Ectodermal cell (in vitro differentiated cells): ENCODE data around the gene TENT4B.

ENCODE experiments used
- H3K27ac ChIP-seq: 2 replicates; pipeline ENCODE4 v1.7.0; 2013; ENCODE audit warnings: mild to moderate bottlenecking, low read depth, low read length; ENCODE audit not compliant: insufficient read depth, poor library complexity, severe bottlenecking
- H3K27me3 ChIP-seq: 2 replicates; pipeline ENCODE4 v1.7.0; 2013; ENCODE audit warnings: mild to moderate bottlenecking, low read length; ENCODE audit not compliant: insufficient read depth, control insufficient read depth, poor library complexity, severe bottlenecking
- H3K36me3 ChIP-seq: one replicate; pipeline ENCODE4 v1.7.0; 2013; ENCODE audit warnings: low read length; ENCODE audit not compliant: control insufficient read depth, insufficient read depth
- H3K4me1 ChIP-seq: one replicate; pipeline ENCODE4 v1.7.0; 2013; ENCODE audit warnings: low read length; ENCODE audit not compliant: control insufficient read depth, insufficient read depth
- H3K4me3 ChIP-seq: 2 replicates; pipeline ENCODE4 v1.7.0; 2013; ENCODE audit warnings: low read depth, low read length, control low read depth; ENCODE audit not compliant: insufficient read depth
- H3K9me3 ChIP-seq: 2 replicates; pipeline ENCODE4 v1.7.0; 2013; ENCODE audit warnings: mild to moderate bottlenecking, low read length, moderate library complexity; ENCODE audit not compliant: control insufficient read depth
- WGBS, 2 experiments: methylation state at CpG; one replicate each; pipeline ENCODE4 v1.1.7; 2013; ENCODE audit warnings: missing lambda C conversion rate in 2 of 2; 5-methylcytosine and 5-hydroxymethylcytosine counted together

Gene TENT4B

DNA sequence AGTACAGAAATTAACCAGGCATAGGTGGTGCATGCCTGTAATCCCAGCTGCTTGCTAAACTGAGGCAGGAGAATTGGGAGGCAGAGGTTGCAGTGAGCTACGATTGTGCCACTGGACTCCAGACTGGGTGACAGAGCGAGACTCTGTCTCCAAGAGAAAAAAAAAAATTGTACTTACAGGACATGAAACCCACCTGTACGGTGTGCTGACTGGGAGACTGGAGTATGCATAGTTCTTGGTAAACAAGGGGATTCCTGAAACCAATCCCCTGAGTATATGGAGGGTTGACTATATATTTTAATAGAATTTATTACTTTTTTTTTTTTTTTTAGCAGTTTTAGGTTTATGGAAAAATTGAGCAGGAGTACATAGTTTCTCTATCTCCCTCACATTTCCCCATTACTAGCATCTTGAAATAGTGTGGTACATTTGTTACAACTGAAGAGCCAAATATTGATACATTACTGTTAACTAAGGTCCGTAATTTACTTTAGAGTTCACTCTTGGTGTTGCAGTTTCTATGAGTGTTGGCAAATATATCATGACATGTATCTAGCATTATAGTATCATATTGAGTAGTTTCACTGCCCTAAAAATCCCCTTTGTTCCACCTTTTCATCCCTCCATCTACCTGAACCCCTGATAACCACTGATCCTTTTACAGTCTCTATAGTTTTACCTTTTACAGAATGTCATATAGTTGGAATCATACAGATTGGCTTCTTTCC lies 19.3 kb downstream of the TENT4B start:
- Histone ChIP-seq H3K27me3 (no peaks in the 10 kb centered on the region), H3K36me3 (no peaks in the 10 kb centered on the region), H3K27ac (no peak overlapping the region), H3K9me3 (no peaks in the 10 kb centered on the region), H3K4me1 (no peaks in the 10 kb centered on the region), H3K4me3 (no peak overlapping the region)
- 41 to 63% methylated on average over 2 to 3 of the region's 4 CpGs for WGBS, 2 experiments

- Histone ChIP-seq H3K9me3 (no peaks in the 10 kb centered on the region), H3K27me3 (no peaks in the 10 kb centered on the region), H3K27ac (no peak overlapping the region), H3K4me1 (no peaks in the 10 kb centered on the region), H3K4me3 (no peak overlapping the region), H3K36me3 (no peaks in the 10 kb centered on the region)
- WGBS, 2 experiments, result 96 to 97% methylated on average over 5 of the region's 5 CpGs
These were observed 20.2 kb downstream of the TENT4B start for GRCh38 chr16:50173316-50173715.

DNA sequence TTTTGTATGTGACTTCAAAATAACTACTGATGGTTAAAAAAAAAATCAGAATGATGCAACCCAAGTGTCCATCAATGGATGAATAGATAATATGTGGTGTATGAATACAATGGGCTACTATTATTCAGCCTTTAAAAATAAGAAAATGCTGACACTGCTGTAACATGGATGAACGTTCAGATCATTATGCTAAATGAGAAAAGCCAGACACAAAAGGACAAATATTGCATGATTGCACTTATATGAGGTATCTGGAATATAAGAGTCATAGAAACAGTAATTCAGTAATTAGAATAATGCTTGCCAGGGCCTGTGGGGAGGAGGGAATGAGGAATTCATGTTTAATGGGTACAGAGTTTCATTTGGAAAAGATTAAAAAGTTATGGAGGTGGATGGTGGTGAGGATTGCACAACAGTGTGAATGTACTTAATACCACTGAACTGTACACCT lies 25.4 kb downstream of the TENT4B start:
- Histone ChIP-seq H3K36me3 (no peaks in the 10 kb centered on the region), H3K27ac (no peak overlapping the region), H3K9me3 (no peaks in the 10 kb centered on the region), H3K4me1 (no peaks in the 10 kb centered on the region), H3K4me3 (no peak overlapping the region), H3K27me3 (no peaks in the 10 kb centered on the region)
- WGBS, 2 experiments, result 92 to 97% methylated on average over 1 of the region's 1 CpG

- no peaks in the 10 kb centered on the region for H3K36me3 ChIP-seq
- no peaks in the 10 kb centered on the region for H3K9me3 ChIP-seq
- no peak overlapping the region for H3K27ac ChIP-seq
- no peaks in the 10 kb centered on the region for H3K27me3 ChIP-seq
- no peak overlapping the region for H3K4me3 ChIP-seq
- no peaks in the 10 kb centered on the region for H3K4me1 ChIP-seq
These were observed 29.3 kb downstream of the TENT4B start for GRCh38 chr16:50182441-50182840.

- Histone ChIP-seq H3K27ac (no peak overlapping the region), H3K4me1 (no peaks in the 10 kb centered on the region), H3K4me3 (no peak overlapping the region), H3K36me3 (no peaks in the 10 kb centered on the region), H3K9me3 (no peaks in the 10 kb centered on the region), H3K27me3 (no peaks in the 10 kb centered on the region)
- 69% methylated on average over 4 of the region's 4 CpGs for WGBS, 2 experiments
These were observed 30.2 kb downstream of the TENT4B start for GRCh38 chr16:50183316-50183715.

- WGBS, 2 experiments, result 93 to 96% methylated on average over 3 of the region's 3 CpGs
- no peaks in the 10 kb centered on the region for H3K4me1 ChIP-seq
- H3K4me3 ChIP-seq, result no peak overlapping the region
- H3K9me3 ChIP-seq, result no peaks in the 10 kb centered on the region
- H3K36me3 ChIP-seq, result no peaks in the 10 kb centered on the region
- H3K27ac ChIP-seq, result no peak overlapping the region
- H3K27me3 ChIP-seq, result no peaks in the 10 kb centered on the region
These were observed 31.9 kb downstream of the TENT4B start for GRCh38 chr16:50185005-50185505.

DNA sequence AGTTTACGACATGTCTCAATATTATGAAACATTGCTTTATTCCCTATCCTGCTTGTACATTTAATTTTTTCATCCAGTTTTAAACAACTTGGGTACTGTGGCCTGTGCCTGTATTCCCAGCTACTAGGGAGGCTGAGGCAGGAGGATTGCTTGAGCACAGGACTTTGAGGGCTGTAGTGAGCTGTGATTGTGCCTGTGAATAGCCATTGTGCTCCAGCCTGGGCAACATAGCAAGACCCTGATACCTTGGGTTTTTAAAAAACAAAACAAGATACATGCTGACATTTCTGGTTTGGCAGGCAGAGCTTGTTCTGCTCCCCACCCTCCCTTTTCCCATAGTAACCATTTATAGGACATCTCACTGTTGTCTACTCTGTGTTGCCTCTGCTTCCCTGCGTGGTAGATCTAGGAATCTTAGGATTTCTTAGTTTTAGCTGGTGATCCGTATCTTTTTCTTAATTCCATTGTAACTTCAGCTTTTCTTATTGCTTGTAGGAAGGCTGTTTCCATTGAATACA lies 35.6 kb downstream of the TENT4B start:
- Histone ChIP-seq H3K9me3 (no peaks in the 10 kb centered on the region), H3K27me3 (no peaks in the 10 kb centered on the region), H3K36me3 (no peaks in the 10 kb centered on the region), H3K4me1 (no peaks in the 10 kb centered on the region), H3K27ac (no peak overlapping the region), H3K4me3 (no peak overlapping the region)
- WGBS, 2 experiments, result 59 to 90% methylated on average over 1 to 3 of the region's 3 CpGs

GRCh38 chr16:50190292-50190691 lies 37.2 kb downstream of the TENT4B start:
- no peaks in the 10 kb centered on the region for H3K4me1 ChIP-seq
- no peak overlapping the region for H3K27ac ChIP-seq
- WGBS, 2 experiments, result 85 to 93% methylated on average over 1 of the region's 2 CpGs
- H3K4me3 ChIP-seq, result no peak overlapping the region
- no peaks in the 10 kb centered on the region for H3K36me3 ChIP-seq
- H3K27me3 ChIP-seq, result no peaks in the 10 kb centered on the region
- H3K9me3 ChIP-seq, result no peaks in the 10 kb centered on the region

DNA sequence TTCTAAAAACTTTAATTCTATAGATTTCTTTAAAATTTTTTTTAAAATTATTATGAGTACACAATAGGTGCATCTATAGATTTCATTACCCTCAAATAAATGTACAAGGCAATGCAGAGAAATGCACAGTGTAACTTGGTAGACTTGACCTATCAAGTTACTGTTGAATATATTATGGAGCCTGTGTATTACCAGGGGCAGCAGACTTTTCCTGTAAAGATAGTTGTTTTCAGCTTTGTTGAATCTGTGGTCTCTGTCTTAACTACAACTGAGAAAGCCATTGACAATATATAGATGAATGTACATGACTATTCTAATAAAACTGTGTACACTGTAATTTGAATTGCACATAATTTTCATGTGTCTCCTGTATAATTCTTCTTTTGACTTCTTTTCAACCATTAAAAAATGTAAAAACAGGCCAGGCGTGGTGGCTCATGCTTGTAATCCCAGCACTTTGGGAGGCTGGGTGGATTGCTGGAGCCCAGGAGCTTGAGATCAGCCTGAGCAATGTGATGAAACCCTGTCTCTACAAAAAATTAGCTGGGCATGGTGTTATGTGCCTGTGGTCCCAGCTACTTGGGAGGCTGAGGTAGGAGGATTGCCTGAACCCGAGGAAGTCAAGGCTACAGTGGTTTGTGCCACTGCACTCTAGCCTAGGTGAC lies 39.4 kb downstream of the TENT4B start:
- Histone ChIP-seq H3K36me3 (no peaks in the 10 kb centered on the region), H3K4me3 (no peak overlapping the region), H3K4me1 (no peaks in the 10 kb centered on the region), H3K9me3 (no peaks in the 10 kb centered on the region), H3K27me3 (no peaks in the 10 kb centered on the region), H3K27ac (no peak overlapping the region)
- 93 to 99% methylated on average over 2 of the region's 2 CpGs for WGBS, 2 experiments

DNA sequence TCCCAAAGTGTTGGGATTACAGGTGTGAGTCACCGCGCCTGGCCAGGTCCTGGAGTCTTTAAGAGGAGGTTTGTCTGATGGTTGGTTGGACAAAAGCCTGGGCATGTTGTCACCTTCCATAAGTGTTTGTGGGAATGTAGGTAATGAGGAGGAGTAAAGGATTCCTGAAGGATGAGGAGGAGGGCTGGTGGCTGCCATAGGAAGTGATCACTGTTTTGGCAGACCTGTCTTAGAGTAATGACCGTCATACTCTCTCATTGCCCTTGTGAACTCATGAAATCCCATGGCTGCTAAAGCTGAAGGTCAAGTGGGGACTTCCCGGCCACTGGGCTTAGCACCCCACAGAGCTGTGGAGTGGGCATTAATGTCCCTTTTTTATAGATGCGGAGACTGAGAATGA lies 40.5 kb downstream of the TENT4B start:
- no peaks in the 10 kb centered on the region for H3K36me3 ChIP-seq
- H3K4me1 ChIP-seq, result no peaks in the 10 kb centered on the region
- no peak overlapping the region for H3K4me3 ChIP-seq
- WGBS, 2 experiments, result 73 to 77% methylated on average over 5 of the region's 5 CpGs
- no peaks in the 10 kb centered on the region for H3K27me3 ChIP-seq
- H3K9me3 ChIP-seq, result no peaks in the 10 kb centered on the region
- no peak overlapping the region for H3K27ac ChIP-seq
